Keratinocyte (primary cell): ENCODE data around the gene RNPEP. TPM values are rescaled to one million over a fixed set of nuclear protein-coding genes. Genes with fewer than 3 reads are reported as not detected.

Source experiments
- DNase-seq: peaks from one replicate; pipeline ENCODE4 v3.0.0-alpha.2; 2011; ENCODE audit warnings: low read depth, missing footprints, low spot score
- FAIRE-seq: peaks from 2 replicates; lab custom pipeline; 2011; peaks lifted over from hg19 to GRCh38; lab: Jason Lieb, UNC
- H2AFZ ChIP-seq: 2 replicates; pipeline ENCODE4 v1.6.0; 2012; ENCODE audit warnings: low read length, control low read depth, inconsistent platforms; ENCODE audit not compliant: control insufficient read depth
- H3K27ac ChIP-seq: 2 replicates; pipeline ENCODE4 v1.5.1; 2011; ENCODE audit warnings: low read length; ENCODE audit not compliant: control insufficient read depth, insufficient read depth
- H3K27me3 ChIP-seq: 3 replicates; pipeline ENCODE4 v1.6.0; 2011; ENCODE audit warnings: low read length; ENCODE audit not compliant: control insufficient read depth, insufficient read depth; ENCODE audit errors: extremely low read depth
- H3K36me3 ChIP-seq, 2 experiments: 2 replicates in 1 of 2; 3 replicates in 1 of 2; pipeline ENCODE4 v1.5.1; 2011; ENCODE audit warnings: low read length in 2 of 2, mild to moderate bottlenecking in 1 of 2; ENCODE audit not compliant: control insufficient read depth in 2 of 2, insufficient read depth in 2 of 2; ENCODE audit errors: extremely low read depth in 1 of 2
- H3K4me1 ChIP-seq: 3 replicates; pipeline ENCODE4 v1.5.1; 2011; ENCODE audit warnings: low read length; ENCODE audit not compliant: control insufficient read depth, insufficient read depth; ENCODE audit errors: extremely low read depth
- H3K4me2 ChIP-seq: 3 replicates; pipeline ENCODE4 v1.6.0; 2011; ENCODE audit warnings: low read depth, low read length; ENCODE audit not compliant: control insufficient read depth, insufficient read depth; ENCODE audit errors: extremely low read depth
- H3K4me3 ChIP-seq, 3 experiments: fragments of 200-600 bp in 1 of 3; sonication (generic) in 1 of 3; 2 replicates in 2 of 3; 3 replicates in 1 of 3; pipeline ENCODE4 v1.5.1; 2011 to 2016; ENCODE audit warnings: low read length in 3 of 3, mild to moderate bottlenecking in 3 of 3, control low read depth in 2 of 3, inconsistent platforms in 1 of 3, low read depth in 1 of 3, mixed read lengths in 1 of 3, mixed run types in 1 of 3, moderate library complexity in 1 of 3; ENCODE audit not compliant: control insufficient read depth in 2 of 3, insufficient read depth in 2 of 3; ENCODE audit errors: extremely low read depth in 1 of 3
- H3K79me2 ChIP-seq: 2 replicates; pipeline ENCODE4 v1.6.0; 2012; ENCODE audit warnings: low read length; ENCODE audit not compliant: control insufficient read depth, insufficient read depth
- H3K9ac ChIP-seq: 3 replicates; pipeline ENCODE4 v1.6.0; 2011; ENCODE audit warnings: low read length; ENCODE audit not compliant: control insufficient read depth, insufficient read depth; ENCODE audit errors: extremely low read depth
- H3K9me1 ChIP-seq: 3 replicates; pipeline ENCODE4 v1.6.0; 2011; ENCODE audit warnings: low read length; ENCODE audit not compliant: control insufficient read depth, insufficient read depth; ENCODE audit errors: extremely low read depth
- H3K9me3 ChIP-seq: 2 replicates; pipeline ENCODE4 v1.5.1; 2012; ENCODE audit warnings: low read depth, low read length; ENCODE audit not compliant: control insufficient read depth
- H4K20me1 ChIP-seq: 3 replicates; pipeline ENCODE4 v1.6.0; 2011; ENCODE audit warnings: low read length; ENCODE audit not compliant: control insufficient read depth, insufficient read depth; ENCODE audit errors: extremely low read depth
- CTCF ChIP-seq, 3 experiments: IDR thresholded peaks in 1 of 3; conservative IDR thresholded peaks in 1 of 3; optimal IDR thresholded peaks in 1 of 3; 2 replicates in 2 of 3; 3 replicates in 1 of 3; pipeline versions ENCODE3 to v1.5.1; 2011; ENCODE audit warnings: low read length in 3 of 3, mild to moderate bottlenecking in 3 of 3, moderate library complexity in 2 of 3, control low read depth in 1 of 3, inconsistent platforms in 1 of 3; ENCODE audit not compliant: insufficient read depth in 2 of 3; ENCODE audit errors: extremely low read depth in 1 of 3
- EZH2 ChIP-seq: IDR thresholded peaks from one replicate; pipeline ENCODE4 v1.6.1; 2012; ENCODE audit warnings: inconsistent platforms, mild to moderate bottlenecking, low read length, moderate library complexity
- dilution Hi-C: fragments of 300-500 bp; cut with MboI; formaldehyde crosslinking; loops from one replicate; pipeline ENCODE4 v1.7.0; 2020; ENCODE audit warnings: low sequenced_read_pairs; ENCODE audit not compliant: extremely low pct_ligation_motif_present
- polyA plus RNA-seq, 5 experiments: library from polyadenylated mRNA; depleted of rRNA in 3 of 5; stranded (reverse) in 3 of 5; stranded (forward) in 1 of 5; unstranded in 1 of 5; fragments of >200 nt; gene quantifications; 1 replicate in 1 of 5; 2 replicates in 3 of 5; 3 replicates in 1 of 5; pipeline versions ENCODE4 v1.2.1 to v1.2.3, GENCODE V29; 2011 to 2012; ENCODE audit warnings: missing spikeins in 2 of 5, low read depth in 1 of 5, low replicate concordance in 1 of 5

Gene RNPEP
- polyA plus RNA-seq, 1 donor (not counting 4 experiments of a cell fraction or from before 2014, with no cell fraction given): 63.0 TPM

- no peaks in the 10 kb centered on the region for H3K36me3 ChIP-seq
- no peaks in the 10 kb centered on the region for H3K79me2 ChIP-seq
- FAIRE-seq (no peak), DNase-seq (no peak)
- no peaks in the 10 kb centered on the region for H3K27me3 ChIP-seq
- H4K20me1 ChIP-seq: no peaks in the 10 kb centered on the region
- dilution Hi-C loops: no loop called here
- TF ChIP-seq CTCF (optimal IDR thresholded peaks at IDR 0.05 in 1 of 3, IDR thresholded peaks at IDR 0.05 in 1 of 3, conservative IDR thresholded peaks at IDR 0.05 in 1 of 3; ENCODE audit: extremely low read depth in 1 of 3, insufficient read depth in 2 of 3, low read length in 3 of 3): no peak
- no peak for TF ChIP-seq EZH2
- no peak overlapping the region for H2AFZ ChIP-seq
- H3K9me1 ChIP-seq: no peaks in the 10 kb centered on the region
- no peak overlapping the region for H3K9ac ChIP-seq
- peaks cover 14% of the 10 kb centered on the region for H3K4me1 ChIP-seq
- H3K4me2 ChIP-seq: no peak overlapping the region
- H3K9me3 ChIP-seq: no peaks in the 10 kb centered on the region
- no peak overlapping the region for H3K27ac ChIP-seq
- H3K4me3 ChIP-seq: no peak overlapping the region
Measured at GRCh38 chr1:202046227-202046626, 63.8 kb downstream of the RNPEP start.

- dilution Hi-C loops: no loop called here
- Histone ChIP-seq H4K20me1 (no peaks in the 10 kb centered on the region), H3K9me1 (no peaks in the 10 kb centered on the region), H3K9me3 (no peaks in the 10 kb centered on the region), H3K9ac (no peak overlapping the region), H3K79me2 (no peaks in the 10 kb centered on the region), H3K27me3 (no peaks in the 10 kb centered on the region), H3K4me1 (peaks cover 14% of the 10 kb centered on the region), H2AFZ (no peak overlapping the region), H3K4me3 (no peak overlapping the region), H3K4me2 (peak overlapping the region; percentile 9), H3K27ac (no peak overlapping the region), H3K36me3 (no peaks in the 10 kb centered on the region)
- DNase-seq (no peak), FAIRE-seq (no peak)
- TF ChIP-seq CTCF (optimal IDR thresholded peaks at IDR 0.05 in 1 of 3, IDR thresholded peaks at IDR 0.05 in 1 of 3, conservative IDR thresholded peaks at IDR 0.05 in 1 of 3; ENCODE audit: extremely low read depth in 1 of 3, insufficient read depth in 2 of 3, low read length in 3 of 3) (no peak), EZH2 (no peak)
Measured at GRCh38 chr1:202046748-202047708, 64.6 kb downstream of the RNPEP start.
